Vagina (tissue), 2 donors: Measurements from ENCODE around the gene TPSG1.

Source experiments
- CTCF ChIP-seq, 3 experiments: fragments of 450-650 bp in 2 of 3; fragments of 200-600 bp in 1 of 3; sonication (generic) in 1 of 3; IDR thresholded peaks; one replicate each; pipeline ENCODE4 v1.5.1; 2017 to 2019; ENCODE audit warnings: antibody characterized with exemption in 3 of 3, mild to moderate bottlenecking in 2 of 3, moderate library complexity in 2 of 3
- POLR2AphosphoS5 ChIP-seq, 2 donors: sonication (generic); formaldehyde crosslinking; IDR thresholded peaks; one replicate each; pipeline ENCODE4 v1.9.0; 2017; ENCODE audit warnings: antibody characterized with exemption in 2 of 2, mild to moderate bottlenecking in 2 of 2, low read depth in 1 of 2; ENCODE audit not compliant: insufficient read depth in 1 of 2

- TF ChIP-seq CTCF (IDR thresholded peaks at IDR 0.05) (no peak), POLR2AphosphoS5 (IDR thresholded peaks at IDR 0.05; ENCODE audit: insufficient read depth in 1 of 2, low read depth in 1 of 2) (no peak)
Measured at GRCh38 chr16:1214719-1215118, 10.3 kb downstream of the TPSG1 start.
